ENCODE measurements around the gene MAPKAP1. TPM values are rescaled to one million over a fixed set of nuclear protein-coding genes. Genes with fewer than 3 reads are reported as not detected.

MAPKAP1 gene
- total RNA-seq, 1 donor from 2014 or later: 62.9 TPM

- no peak overlapping the region for H3K4me3 Mint-ChIP-seq
- H3K9me3 Mint-ChIP-seq: no peaks in the 10 kb centered on the region
- H3K36me3 Mint-ChIP-seq: no peaks in the 10 kb centered on the region
- no peaks in the 10 kb centered on the region for H3K27me3 Mint-ChIP-seq (ENCODE audit: low read depth)
- no peak overlapping the region for H3K27ac Mint-ChIP-seq
- no peak for TF ChIP-seq CTCF (IDR thresholded peaks at IDR 0.05; ENCODE audit: unreplicated experiment)
- DNase-seq (ENCODE audit: low spot score in 2 of 2, unreplicated experiment in 2 of 2): no peak
- H3K4me1 Mint-ChIP-seq: peaks cover 83% of the 10 kb centered on the region
Measured at GRCh38 chr9:125547368-125547767, 159.6 kb downstream of the MAPKAP1 start.

GRCh38 chr9:125545845-125546244 is 161.2 kb downstream of the MAPKAP1 start:
- Mint-ChIP-seq H3K9me3 (no peaks in the 10 kb centered on the region), H3K36me3 (no peaks in the 10 kb centered on the region), H3K4me3 (peak overlapping the region; percentile 2), H3K4me1 (peaks cover 83% of the 10 kb centered on the region), H3K27ac (peak overlapping the region; percentile 94), H3K27me3 (ENCODE audit: low read depth) (no peaks in the 10 kb centered on the region)
- TF ChIP-seq CTCF (IDR thresholded peaks at IDR 0.05; ENCODE audit: unreplicated experiment): no peak
- DNase-seq (ENCODE audit: low spot score in 2 of 2, unreplicated experiment in 2 of 2): no peak

- Mint-ChIP-seq H3K27me3 (ENCODE audit: low read depth) (no peaks in the 10 kb centered on the region), H3K27ac (peak overlapping the region; percentile 94), H3K36me3 (no peaks in the 10 kb centered on the region), H3K4me1 (peaks cover 83% of the 10 kb centered on the region), H3K4me3 (no peak overlapping the region), H3K9me3 (no peaks in the 10 kb centered on the region)
- no peak for DNase-seq (ENCODE audit: low spot score in 2 of 2, unreplicated experiment in 2 of 2)
- no peak for TF ChIP-seq CTCF (IDR thresholded peaks at IDR 0.05; ENCODE audit: unreplicated experiment)
Measured at GRCh38 chr9:125544988-125545651, 161.9 kb downstream of the MAPKAP1 start.

- TF ChIP-seq CTCF (IDR thresholded peaks at IDR 0.05; ENCODE audit: unreplicated experiment): no peak
- DNase-seq (ENCODE audit: low spot score in 2 of 2, unreplicated experiment in 2 of 2): no peak
- no peak overlapping the region for H3K4me3 Mint-ChIP-seq
- H3K36me3 Mint-ChIP-seq: no peaks in the 10 kb centered on the region
- peak overlapping the region; percentile 94 for H3K27ac Mint-ChIP-seq
- no peaks in the 10 kb centered on the region for H3K27me3 Mint-ChIP-seq (ENCODE audit: low read depth)
- H3K9me3 Mint-ChIP-seq: no peaks in the 10 kb centered on the region
- H3K4me1 Mint-ChIP-seq: peaks cover 79% of the 10 kb centered on the region
Measured at GRCh38 chr9:125544484-125544883, 162.5 kb downstream of the MAPKAP1 start.

- Mint-ChIP-seq H3K4me3 (no peak overlapping the region), H3K9me3 (no peaks in the 10 kb centered on the region), H3K36me3 (no peaks in the 10 kb centered on the region), H3K27me3 (ENCODE audit: low read depth) (no peaks in the 10 kb centered on the region), H3K4me1 (peaks cover 77% of the 10 kb centered on the region), H3K27ac (peak overlapping the region; percentile 80)
- TF ChIP-seq CTCF (IDR thresholded peaks at IDR 0.05; ENCODE audit: unreplicated experiment): no peak
- DNase-seq (ENCODE audit: low spot score in 2 of 2, unreplicated experiment in 2 of 2): peak; percentile 35 to 57
Measured at GRCh38 chr9:125541840-125542243, 165.2 kb downstream of the MAPKAP1 start.
